Body of pancreas (tissue), 4 donors: ENCODE data around the gene FBN3.

Experiments used
- POLR2A ChIP-seq, 3 donors: fragments of 450-650 bp; IDR thresholded peaks; one replicate each; pipeline ENCODE4 v1.6.1; 2016; ENCODE audit warnings: antibody characterized with exemption in 3 of 3, mild to moderate bottlenecking in 2 of 3
- TF ChIP-seq, protein P1 (sequence below), 7 experiments: fragments of 450-650 bp in 4 of 7; fragments of 200-600 bp in 3 of 7; sonication (generic) in 3 of 7; IDR thresholded peaks; one replicate each; pipeline ENCODE4 v1.5.1; 2016 to 2019; ENCODE audit warnings: antibody characterized with exemption in 7 of 7

DNA sequence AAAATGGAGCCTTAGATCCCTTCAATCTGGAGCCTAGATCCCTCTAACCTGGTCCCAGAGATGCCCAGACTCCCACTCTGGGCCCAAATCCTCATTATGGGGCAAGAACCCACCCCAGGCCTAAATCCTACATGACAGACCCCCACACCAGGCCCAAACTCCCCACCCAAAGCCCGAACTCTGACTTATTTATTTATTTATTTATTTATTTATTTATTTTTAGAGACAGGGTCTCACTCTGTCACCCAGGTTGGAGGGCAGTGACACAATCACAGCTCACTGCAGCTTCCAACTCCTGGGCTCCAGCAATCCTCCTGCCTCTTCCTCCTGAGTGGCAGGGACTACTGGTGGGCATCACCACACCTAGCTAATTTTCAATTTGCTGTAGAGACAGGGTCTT is 12.0 kb downstream of the FBN3 start:
- no peak for TF ChIP-seq POLR2A (IDR thresholded peaks at IDR 0.05)
- TF ChIP-seq, protein P1, sequence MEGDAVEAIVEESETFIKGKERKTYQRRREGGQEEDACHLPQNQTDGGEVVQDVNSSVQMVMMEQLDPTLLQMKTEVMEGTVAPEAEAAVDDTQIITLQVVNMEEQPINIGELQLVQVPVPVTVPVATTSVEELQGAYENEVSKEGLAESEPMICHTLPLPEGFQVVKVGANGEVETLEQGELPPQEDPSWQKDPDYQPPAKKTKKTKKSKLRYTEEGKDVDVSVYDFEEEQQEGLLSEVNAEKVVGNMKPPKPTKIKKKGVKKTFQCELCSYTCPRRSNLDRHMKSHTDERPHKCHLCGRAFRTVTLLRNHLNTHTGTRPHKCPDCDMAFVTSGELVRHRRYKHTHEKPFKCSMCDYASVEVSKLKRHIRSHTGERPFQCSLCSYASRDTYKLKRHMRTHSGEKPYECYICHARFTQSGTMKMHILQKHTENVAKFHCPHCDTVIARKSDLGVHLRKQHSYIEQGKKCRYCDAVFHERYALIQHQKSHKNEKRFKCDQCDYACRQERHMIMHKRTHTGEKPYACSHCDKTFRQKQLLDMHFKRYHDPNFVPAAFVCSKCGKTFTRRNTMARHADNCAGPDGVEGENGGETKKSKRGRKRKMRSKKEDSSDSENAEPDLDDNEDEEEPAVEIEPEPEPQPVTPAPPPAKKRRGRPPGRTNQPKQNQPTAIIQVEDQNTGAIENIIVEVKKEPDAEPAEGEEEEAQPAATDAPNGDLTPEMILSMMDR (IDR thresholded peaks at IDR 0.05) = no peak
